HG02938 (cell line): Measurements from ENCODE around the gene RHCE.
"Not testable (repeated sequence)": the region's sequence is repeated elsewhere in the genome, so short reads cannot be mapped to it uniquely, and the experiment has no call there.

Source experiments
- ATAC-seq: cut with Tn5 transposase; IDR thresholded peaks from one replicate; pipeline ENCODE4 v1.9.1; 2021; ENCODE audit warnings: mild to moderate bottlenecking, moderate library complexity; ENCODE audit not compliant: unreplicated experiment

The RHCE gene

DNA sequence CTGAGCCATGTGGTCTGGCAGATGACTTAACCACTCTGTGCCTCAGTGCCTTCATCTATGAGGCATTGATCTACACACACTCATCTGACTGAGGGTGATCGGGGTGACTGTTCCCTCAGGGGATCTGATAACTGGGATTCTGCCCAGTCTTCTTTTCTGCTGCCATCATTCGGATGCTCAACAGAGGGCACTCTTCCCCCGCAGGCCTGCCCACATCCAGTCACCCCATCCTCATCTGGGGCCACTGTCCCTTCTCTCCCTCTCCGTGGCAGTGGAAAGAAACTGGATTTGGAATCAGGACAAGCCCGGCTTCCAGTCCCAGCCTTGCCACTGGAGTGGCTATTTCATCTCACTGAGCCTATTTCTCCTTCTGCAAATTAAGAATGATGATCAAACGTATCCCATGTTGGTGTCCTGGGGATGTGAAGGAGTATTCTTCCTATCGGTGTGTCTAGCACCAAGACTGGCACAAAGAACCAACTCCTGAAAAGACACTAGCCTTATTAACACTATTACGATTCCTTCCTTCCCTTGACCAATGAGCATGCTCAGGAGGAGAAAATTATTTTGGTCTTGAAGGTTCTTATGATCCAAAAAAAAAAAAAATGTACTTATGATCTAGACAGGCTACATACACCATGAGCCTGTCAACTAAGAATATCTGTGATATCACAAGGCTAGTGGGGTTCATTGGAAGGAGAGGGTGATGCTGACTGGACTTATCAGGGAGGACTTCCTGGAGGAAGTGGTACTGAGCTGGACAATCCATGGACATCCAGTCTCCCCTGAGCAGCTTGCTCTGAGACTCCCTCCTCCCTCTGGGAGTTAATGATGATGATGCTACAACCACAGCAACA, 17.4 kb downstream of the RHCE start:
- not testable (repeated sequence) for ATAC-seq

DNA sequence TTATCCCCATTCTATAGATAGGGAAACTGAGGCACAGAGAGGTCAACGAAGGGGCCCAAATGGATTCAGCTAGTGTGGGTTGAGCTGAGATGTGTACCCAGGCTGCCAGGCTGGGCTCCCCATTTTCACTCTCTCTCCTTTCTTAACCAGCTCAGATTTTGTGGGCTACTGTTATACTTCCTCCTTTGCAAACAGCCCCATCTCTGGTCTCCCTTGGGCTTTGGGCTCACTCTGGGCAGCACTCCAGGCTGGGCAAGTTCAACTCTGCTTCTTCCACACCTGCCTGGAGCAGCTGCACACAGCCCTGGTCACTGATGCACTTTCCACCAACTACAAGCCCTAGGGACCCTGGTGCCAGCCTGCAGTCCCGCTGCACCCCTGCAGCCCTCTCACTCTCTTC, 22.5 kb downstream of the RHCE start:
- ATAC-seq, result not testable (repeated sequence)

DNA sequence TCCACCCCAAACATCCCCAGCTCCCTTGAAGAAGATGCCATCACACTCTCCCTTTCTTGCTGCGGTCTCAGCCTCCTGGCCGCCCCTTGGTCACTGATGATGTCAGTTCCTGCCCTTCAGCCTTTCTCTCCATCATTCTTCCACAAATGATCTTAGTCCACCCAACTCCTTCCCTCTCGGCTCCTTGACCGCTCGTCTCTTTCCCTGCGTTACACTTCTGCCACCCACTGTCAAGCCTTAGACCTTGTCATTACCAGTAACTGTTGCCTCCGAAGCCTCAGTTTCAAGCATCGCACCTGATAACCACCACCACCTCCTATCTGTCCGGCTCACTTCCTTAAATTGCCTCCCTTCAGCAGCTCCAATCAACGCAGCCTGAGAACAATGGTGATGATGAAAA, 23.1 kb downstream of the RHCE start:
- ATAC-seq, result not testable (repeated sequence)

DNA sequence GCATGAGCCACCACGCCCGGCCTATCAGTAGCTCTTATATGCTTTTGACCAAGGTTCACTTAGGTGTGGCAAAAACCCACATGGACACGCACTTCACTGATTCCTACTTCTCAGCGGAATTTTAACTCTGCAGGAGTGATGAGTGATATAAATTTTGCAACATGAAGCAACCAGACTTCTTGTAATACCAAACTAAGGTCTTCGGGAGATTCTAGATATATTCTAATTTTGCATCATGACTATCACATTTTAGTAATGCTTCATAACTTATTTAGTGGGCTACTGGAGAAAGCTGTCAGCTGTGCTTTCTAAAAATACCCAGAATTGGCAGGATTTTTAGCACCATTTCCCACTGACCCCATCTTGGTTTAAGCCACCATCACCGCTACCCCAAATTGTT, 27.8 kb downstream of the RHCE start:
- ATAC-seq, result no peak

DNA sequence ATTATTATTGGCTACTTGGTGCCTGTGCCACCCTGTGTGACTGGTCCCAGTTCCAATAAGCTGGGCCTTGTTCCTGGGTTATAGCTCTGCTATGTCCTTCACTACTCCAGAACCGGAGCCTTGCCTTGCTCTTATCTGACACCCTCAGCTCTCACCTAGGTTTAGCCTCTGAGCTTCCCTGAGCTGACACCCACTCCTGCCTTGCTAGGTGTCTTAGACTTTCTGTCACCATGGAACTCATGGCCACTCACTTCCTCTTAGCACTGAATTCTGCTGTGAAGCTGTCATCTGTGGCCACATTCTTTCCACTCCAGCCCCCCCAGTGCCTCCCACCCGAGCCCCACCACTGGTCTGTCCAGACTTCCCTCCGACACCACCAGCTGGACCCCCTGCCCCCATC, 30.9 kb downstream of the RHCE start:
- not testable (repeated sequence) for ATAC-seq

DNA sequence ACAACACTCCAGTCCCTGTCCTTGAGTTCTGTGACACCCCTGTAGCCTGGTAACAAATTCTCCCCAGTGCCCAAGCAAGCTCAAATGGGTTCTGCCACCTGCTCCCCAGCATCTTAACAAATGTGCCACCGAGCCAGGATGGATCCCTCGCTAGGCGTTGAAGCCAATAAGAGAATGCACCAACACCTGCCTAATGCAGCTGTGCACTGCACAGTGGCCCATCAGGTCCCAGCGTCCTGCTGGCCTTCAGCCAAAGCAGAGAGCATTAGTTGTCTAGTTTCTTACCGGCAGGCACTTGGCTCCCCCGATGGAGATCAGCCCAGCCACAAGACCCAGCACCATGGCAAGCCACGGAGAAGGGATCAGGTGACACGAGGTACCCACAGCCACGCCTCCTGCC, 31.9 kb downstream of the RHCE start:
- ATAC-seq, result not testable (repeated sequence)

DNA sequence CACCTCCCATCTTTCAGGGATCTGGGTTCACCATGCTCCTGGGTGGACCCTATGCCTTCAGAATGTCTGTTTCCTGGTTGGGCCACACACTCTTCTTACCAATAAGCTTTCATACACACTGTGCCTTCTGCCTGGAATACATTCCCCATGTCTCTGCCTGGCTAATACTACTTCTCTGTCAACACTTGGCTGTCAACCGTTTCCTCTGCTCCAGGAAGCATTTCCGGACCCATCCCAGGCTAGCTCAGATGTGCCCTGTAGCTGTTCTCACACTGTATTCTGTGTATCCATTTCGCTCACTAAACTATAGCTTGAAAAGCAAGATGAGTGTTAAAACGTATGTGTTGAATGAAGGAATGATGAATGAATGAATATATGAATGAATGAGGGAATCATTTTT, 33.5 kb downstream of the RHCE start:
- ATAC-seq, result not testable (repeated sequence)

DNA sequence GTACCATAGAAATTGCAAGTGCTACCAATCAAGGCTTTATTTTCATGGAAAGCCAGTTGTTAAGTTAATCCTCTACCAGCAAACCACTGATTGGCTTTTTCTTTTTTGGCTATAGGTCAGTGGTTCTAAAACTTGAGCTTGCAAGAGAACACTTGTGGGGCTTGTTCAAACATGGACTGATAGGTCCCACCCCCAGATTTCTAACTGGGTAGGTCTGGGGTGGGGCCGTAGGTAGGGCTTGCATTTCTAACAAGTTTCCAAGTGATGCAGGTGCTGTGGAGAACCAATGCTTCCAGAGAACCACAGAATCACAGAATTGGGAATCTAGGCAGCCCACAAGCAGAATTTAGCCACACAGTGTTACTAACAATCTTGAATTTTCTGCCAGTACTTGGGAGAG, 36.8 kb downstream of the RHCE start:
- ATAC-seq, result not testable (repeated sequence)

DNA sequence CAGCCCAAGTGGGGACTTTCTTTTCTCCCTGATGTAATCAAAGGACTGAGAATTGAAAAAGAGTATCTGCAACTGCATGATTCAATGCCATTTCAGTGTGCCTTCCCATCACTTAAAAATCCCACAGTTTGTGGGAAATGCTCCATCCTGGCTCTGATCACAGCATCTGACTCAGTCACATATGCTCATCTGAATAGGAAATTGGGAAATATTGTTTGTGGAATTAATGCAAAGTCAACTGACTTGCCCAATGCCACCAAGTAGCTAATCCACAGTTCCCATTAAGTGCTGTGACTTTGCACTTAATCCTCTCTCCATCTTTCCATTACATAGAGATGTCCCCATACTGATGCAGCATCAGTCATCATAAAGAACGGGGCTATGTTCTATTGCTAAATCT, 37.5 kb downstream of the RHCE start:
- not testable (repeated sequence) for ATAC-seq

DNA sequence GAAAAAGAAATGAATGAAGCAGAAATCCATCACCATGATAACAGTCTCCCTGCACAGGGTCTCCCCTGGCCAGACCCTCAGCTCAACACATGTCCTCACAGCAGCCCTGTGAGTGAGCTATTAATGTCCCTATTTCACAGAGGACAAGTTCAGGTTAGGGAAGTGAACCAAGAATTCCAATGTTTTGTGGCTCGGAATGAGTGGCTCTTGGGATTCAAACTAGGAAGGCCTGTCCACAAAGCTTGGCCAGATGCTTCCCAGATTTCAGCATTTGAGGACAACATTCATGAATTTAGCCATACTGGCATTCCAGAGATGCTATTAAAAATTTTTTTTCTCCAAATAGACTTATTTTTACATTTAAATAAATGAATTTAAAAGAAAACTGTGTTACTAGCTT, 38.1 kb downstream of the RHCE start:
- ATAC-seq, result not testable (repeated sequence)

DNA sequence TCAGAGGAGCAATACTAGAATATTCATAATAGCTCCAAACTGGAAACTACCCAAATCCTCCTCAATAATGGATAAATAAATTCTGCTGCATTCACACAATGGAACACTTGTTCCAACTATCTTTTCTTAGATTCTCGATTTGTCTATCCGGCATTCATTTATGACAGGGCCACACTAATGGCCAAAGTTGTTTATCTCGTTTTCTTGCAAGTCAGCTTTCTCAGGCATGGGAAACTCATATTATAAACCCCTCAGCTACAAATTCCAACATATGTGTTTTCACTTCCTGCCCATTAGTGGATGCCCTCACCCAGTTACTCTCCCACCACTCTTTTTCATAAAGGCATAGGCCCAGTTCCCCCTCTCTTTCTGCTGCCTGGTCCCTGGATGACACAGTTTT, 42.3 kb downstream of the RHCE start:
- ATAC-seq, result not testable (repeated sequence)

DNA sequence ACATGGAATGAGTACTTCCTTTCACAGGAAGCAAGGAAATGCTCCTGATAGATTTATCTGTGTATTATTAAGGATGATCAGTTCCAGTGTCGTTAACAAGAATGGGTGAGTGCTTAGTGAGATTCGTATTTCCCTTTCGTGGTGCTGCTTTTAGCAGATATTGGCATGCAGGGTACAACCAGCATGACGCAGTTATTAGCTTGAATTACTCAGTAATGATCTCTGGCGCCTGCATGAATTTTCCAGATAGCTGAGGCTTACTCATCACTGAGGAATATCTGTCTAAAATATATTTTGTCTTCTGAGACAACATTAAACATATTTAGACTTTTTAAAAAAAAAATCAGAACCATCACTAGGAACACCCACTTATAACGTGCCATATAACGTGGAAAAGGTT, 48.9 kb downstream of the RHCE start:
- ATAC-seq, result not testable (repeated sequence)

DNA sequence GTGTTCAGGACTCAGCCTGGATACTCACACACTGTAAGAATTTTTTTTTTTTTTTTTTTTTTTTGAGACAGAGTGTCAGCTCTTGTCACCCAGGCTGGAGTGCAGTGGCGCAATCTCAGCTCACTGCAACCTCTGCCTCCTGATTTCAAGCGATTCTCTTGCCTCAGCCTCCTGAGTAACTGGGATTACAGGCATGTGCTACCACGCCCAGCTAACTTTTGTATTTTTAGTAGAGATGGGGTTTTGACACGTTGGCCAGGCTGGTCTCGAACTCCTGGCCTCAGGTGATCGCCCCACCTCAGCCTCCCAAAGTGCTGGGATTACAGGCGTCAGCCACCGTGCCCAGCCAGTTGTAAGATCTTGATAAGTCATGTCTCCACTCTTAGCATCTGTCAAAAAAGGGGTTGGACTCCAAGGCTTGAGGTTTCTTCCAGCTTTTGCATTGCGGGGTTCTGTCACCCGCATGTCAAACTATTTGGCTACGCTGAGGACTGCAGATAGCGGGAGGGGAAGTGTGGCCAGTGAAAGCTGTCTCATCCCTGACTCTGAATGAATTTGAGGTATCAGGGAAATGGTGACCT, 50.8 kb downstream of the RHCE start:
- ATAC-seq, result not testable (repeated sequence)

DNA sequence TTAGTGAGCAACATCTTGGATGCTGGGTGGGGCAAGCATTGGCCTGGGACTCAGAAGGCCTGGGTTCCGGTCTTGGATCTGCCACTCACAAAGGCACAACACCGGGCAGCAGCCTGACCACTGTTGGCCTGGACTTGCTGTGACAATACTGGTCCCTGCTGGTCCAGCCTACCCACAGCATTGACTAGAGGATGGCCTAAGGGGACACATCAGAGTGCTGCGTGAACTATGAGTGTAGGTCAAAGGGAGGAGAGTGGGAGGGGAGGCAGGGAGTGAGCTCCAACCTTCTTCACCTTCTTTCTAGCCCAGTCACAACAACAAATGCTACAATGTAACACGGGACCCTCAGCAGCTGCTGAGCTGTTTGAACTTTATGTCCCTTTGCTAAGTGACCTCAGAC, 51.4 kb downstream of the RHCE start:
- no peak for ATAC-seq

DNA sequence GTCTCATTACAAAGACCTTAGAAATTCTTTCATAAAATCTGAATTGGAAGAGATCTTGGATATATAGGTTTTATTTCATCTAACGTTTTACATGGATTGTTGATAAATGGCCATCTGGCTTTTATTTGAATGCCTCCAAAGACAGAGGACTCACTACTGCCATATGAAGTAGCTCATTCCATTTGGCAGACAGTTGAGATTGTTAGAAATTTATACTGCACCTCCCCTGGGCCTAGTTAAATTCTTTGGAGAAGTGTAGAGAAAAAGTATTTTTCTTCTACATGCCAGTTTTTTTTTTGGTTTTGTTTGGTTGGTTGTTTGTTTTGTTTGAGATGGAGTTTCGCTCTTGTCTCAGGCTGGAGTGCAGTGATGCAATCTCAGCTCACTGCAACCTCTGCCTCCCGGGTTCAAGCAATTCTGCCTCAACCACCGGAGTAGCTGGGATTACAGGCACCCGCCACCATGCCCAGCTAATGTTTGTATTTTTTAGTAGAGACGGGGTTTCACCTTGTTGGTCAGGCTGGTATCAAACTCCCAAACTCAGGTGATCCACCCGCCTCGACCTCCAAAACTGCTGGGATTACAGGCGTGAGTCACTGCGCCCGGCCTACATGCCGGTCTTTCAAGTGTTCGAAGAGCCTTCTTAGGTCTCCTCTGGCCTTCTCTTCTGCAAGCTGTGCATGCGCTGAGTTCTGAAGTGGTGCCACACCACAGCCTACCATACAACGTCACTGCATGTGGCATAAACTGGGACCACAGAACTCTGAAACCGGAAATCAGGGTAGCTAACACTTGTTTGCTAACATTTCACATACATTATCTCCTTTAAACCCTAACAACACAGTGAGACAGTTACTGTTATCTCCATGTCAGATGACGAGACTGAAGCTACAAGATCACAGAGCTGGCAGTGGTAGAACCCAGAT, 57.7 kb downstream of the RHCE start:
- not testable (repeated sequence) for ATAC-seq

DNA sequence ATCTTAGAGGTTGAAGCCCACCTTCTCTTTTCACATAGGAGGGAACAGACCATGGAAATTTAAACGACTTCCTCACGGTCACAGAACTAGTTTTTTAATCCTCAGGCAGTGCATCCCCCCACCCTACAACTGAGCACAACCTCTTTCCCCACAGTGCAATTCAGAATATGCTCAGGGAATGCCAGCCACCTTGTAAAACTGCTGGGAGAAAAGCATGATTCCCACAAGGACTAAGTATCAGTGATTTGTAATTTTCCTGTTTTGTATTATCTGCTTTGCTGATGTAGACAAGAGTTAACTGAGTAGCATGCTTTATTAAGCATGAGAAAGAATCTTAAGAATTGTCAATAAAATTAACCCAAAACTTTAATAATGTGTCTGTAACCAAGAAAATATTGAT, 58.7 kb downstream of the RHCE start:
- no peak for ATAC-seq

DNA sequence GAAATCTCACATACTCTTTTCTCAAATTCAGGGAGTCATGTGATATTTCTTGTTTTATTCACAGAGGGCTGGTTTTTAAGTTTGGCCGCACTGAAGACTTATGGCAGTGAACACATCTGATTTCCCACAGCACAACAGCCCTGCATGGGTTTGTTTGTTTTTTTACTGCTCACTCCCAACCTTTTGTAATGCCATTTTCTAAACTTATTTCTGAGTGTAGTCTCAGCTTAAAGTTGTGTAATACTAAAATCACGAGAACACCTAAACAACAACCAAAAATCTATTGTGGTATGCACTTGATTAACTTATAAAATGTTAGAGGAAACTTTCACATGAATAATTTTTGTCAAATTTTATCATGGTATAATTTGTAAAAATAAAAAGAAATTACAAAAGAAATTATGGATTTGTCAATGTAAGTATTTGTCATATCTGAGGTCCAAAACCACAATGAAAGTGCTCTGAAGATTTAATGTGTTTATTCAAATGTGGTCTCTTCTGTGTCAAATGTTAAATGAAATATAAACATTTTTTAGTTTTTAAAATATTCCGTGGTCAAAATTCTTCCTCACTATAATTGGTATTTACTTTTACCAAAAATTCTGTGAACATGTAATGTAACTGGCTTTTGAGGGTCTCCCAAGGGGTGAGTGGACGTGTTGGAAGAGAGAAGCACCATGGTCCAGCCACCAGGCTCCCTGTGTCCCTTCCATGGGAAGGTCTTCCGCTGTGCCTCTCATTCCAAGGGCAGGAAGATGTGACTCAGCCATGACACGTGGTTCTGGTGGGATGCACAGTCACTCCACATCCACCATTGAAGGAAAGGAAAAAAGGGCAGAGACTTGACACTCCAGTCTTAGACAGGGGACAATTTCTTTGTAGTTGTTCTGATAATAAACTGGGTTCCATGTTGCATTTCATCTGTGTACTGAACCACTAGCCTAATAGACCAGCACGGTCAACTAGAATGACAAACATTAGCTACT, 59.7 kb downstream of the RHCE start:
- ATAC-seq, result no peak

DNA sequence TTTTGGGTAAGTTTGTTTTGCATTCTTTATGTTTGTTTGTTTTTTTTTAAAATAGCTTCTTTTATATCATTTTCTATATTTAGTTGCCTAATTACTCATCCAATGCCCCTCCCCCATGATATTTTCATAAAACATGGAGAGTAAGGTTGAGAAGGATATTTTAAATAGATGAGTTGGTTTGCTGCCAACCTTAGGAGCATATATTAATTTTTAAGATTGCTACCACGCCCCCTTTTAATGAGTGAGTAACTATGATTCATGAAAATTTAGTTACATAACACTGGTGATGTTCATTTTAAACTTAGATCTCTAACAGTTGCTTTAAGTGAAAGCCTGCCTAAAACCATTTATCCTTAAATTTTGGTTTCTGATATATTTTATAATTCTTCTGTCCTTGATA, 63.8 kb downstream of the RHCE start:
- ATAC-seq, result no peak

DNA sequence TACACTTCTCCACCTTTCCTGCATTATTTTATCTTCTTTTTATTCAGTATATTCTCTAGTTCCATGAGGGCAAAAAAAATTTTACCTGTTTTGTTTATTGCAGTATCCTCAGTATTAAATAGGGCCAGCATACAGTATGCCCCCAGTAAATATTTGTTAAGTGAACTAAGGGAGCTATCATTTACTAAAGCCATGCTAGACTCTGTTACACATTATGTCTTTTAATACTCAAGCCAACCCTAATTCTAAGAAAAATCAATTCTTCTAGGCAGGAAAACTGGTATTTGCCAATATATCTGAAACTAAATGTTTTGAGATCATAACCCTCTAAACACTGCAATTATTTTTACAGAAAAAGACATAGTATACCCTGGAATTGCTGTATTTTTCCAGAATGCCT, 64.2 kb downstream of the RHCE start:
- ATAC-seq, result no peak

DNA sequence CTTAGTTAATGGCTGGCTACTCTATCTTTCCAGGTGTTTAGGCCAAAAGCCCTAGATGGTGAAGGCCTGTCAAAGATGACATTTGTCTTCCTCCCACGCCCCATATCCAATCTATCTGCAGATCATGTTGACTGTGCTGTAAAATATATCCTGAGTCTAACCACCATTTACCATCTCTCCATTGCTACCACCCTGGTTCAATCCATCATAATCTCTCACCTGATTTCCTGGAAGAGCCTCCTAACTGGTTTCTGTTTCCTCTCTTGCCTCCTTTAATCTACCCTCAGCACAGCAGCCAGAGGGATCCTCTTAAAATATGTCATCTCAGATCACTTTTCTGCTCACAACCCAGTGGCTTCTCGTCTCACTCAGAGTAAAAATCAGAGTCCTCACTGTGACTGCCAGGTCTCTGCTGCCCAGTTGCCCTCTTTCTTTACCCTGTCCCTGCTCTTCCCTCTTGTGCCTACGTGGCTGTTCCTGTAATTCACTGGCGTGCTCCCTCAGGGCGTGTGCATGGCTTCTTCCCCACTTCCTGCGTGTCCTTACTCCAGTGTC, 64.7 kb downstream of the RHCE start:
- ATAC-seq, result no peak
